Natural killer cell (primary cell): Measurements from ENCODE around the gene TRERF1. TPM values are rescaled to one million over a fixed set of nuclear protein-coding genes. Genes with fewer than 3 reads are reported as not detected.
"Not testable (repeated sequence)": the region's sequence is repeated elsewhere in the genome, so short reads cannot be mapped to it uniquely, and the experiment has no call there.

ENCODE experiments used
- ATAC-seq, 3 donors: fragments of 150-1000 bp in 2 of 3; fragments of 200-7000 bp in 1 of 3; cut with Tn5 transposase; 1 replicate in 1 of 3; 2 replicates in 2 of 3; pipeline ENCODE4 v1.10.0; 2021; ENCODE audit warnings: mild to moderate bottlenecking in 2 of 3, moderate library complexity in 2 of 3
- DNase-seq, 2 donors: peaks; one replicate each; pipeline versions ENCODE4 v3.0.0 to v3.0.0-alpha.2; 2013 to 2021; ENCODE audit warnings: mixed read lengths in 1 of 2
- H3K27ac ChIP-seq: one replicate; pipeline ENCODE4 v1.5.1; 2013; ENCODE audit warnings: mild to moderate bottlenecking, low read length
- H3K27me3 ChIP-seq: one replicate; pipeline ENCODE4 v1.6.1; 2013; ENCODE audit warnings: low read length; ENCODE audit not compliant: control insufficient read depth, insufficient read depth
- H3K36me3 ChIP-seq: one replicate; pipeline ENCODE4 v1.6.1; 2013; ENCODE audit warnings: low read length; ENCODE audit not compliant: control insufficient read depth, insufficient read depth
- H3K4me1 ChIP-seq: one replicate; pipeline ENCODE4 v1.6.1; 2013; ENCODE audit warnings: low read length; ENCODE audit not compliant: control insufficient read depth, insufficient read depth
- H3K4me3 ChIP-seq: one replicate; pipeline ENCODE4 v1.5.1; 2013; ENCODE audit warnings: low read length
- H3K9me3 ChIP-seq: one replicate; pipeline ENCODE4 v1.6.1; 2013; ENCODE audit warnings: low read length; ENCODE audit not compliant: control insufficient read depth, insufficient read depth
- H3K27ac Mint-ChIP-seq, 2 donors: one replicate each; pipeline ENCODE4 v1.8.0; 2022; ENCODE audit warnings: mild to moderate bottlenecking in 2 of 2, mixed read lengths in 2 of 2, moderate library complexity in 1 of 2
- H3K27me3 Mint-ChIP-seq, 2 donors: one replicate each; pipeline ENCODE4 v1.8.0; 2022; ENCODE audit warnings: low read depth in 2 of 2, mixed read lengths in 2 of 2
- H3K36me3 Mint-ChIP-seq: one replicate; pipeline ENCODE4 v1.8.0; 2022; ENCODE audit warnings: mixed read lengths
- H3K4me1 Mint-ChIP-seq, 2 donors: one replicate each; pipeline ENCODE4 v1.8.0; 2022; ENCODE audit warnings: mixed read lengths in 2 of 2
- H3K4me3 Mint-ChIP-seq: one replicate; pipeline ENCODE4 v1.8.0; 2022; ENCODE audit warnings: mild to moderate bottlenecking, moderate library complexity, mixed read lengths
- H3K9me3 Mint-ChIP-seq, 2 donors: one replicate each; pipeline ENCODE4 v1.8.0; 2022; ENCODE audit warnings: mixed read lengths in 2 of 2
- WGBS: methylation state at CpG from one replicate; pipeline ENCODE4 v1.1.7; 2013; ENCODE audit warnings: missing lambda C conversion rate; ENCODE audit not compliant: insufficient coverage; 5-methylcytosine and 5-hydroxymethylcytosine counted together
- intact Hi-C: fragments of 100-400 bp; cut with micrococcal nuclease; formaldehyde crosslinking; loops from one replicate; pipeline ENCODE4 v1.14.2; 2022
- total RNA-seq, 4 donors: library from RNA; stranded (reverse); fragments of 120-200 nt in 1 of 4; gene quantifications; one replicate each; pipeline versions ENCODE4 v1.2.3 to v1.2.4, GENCODE V29; 2013 to 2022
- TF ChIP-seq, protein P1 (sequence below): fragments of 200-600 bp; IDR thresholded peaks from one replicate; pipeline ENCODE4 v1.8.0; 2022; ENCODE audit warnings: antibody characterized with exemption

Gene TRERF1
- total RNA-seq, 3 donors from 2014 or later (not counting 1 experiment from before 2014, with no cell fraction given) = 34.6 to 42.3 (median 38.6) TPM

DNA sequence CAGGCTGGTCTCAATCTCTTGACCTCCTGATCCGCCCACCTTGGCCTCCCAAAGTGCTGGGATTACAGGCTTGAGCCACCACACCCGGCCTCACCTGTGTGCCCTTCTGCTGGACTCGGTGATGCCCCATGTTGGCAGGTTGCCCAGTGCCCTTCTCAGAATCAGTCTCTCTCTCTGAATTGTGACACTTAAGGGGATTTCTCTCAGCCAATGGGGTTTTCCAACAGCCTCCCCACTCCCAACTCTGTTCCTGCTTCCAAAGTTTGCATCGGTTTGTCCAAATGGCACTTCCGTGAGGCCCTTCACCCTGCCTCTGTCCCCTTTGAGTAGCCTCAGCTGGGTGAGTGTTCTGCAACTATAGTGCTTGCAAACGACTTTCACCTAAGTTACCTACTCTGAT lies 230.9 kb downstream of the TRERF1 start:
- 81% methylated on average over 6 of the region's 6 CpGs for WGBS
- Histone ChIP-seq H3K36me3 (no peaks in the 10 kb centered on the region), H3K27me3 (no peaks in the 10 kb centered on the region), H3K27ac (no peak overlapping the region), H3K4me1 (peaks cover 15% of the 10 kb centered on the region), H3K9me3 (no peaks in the 10 kb centered on the region), H3K4me3 (no peak overlapping the region)
- Mint-ChIP-seq H3K4me1 (peaks cover 6 to 15% of the 10 kb centered on the region in 2 donors), H3K9me3 (no peaks in the 10 kb centered on the region), H3K27me3 (no peaks in the 10 kb centered on the region), H3K36me3 (no peaks in the 10 kb centered on the region), H3K4me3 (no peak overlapping the region), H3K27ac (no peak overlapping the region)
- ATAC-seq (no peak), DNase-seq (no peak)
- intact Hi-C loops = no loop called here
- TF ChIP-seq, protein P1, sequence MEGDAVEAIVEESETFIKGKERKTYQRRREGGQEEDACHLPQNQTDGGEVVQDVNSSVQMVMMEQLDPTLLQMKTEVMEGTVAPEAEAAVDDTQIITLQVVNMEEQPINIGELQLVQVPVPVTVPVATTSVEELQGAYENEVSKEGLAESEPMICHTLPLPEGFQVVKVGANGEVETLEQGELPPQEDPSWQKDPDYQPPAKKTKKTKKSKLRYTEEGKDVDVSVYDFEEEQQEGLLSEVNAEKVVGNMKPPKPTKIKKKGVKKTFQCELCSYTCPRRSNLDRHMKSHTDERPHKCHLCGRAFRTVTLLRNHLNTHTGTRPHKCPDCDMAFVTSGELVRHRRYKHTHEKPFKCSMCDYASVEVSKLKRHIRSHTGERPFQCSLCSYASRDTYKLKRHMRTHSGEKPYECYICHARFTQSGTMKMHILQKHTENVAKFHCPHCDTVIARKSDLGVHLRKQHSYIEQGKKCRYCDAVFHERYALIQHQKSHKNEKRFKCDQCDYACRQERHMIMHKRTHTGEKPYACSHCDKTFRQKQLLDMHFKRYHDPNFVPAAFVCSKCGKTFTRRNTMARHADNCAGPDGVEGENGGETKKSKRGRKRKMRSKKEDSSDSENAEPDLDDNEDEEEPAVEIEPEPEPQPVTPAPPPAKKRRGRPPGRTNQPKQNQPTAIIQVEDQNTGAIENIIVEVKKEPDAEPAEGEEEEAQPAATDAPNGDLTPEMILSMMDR = no peak

- Histone ChIP-seq H3K4me1 (peaks cover 21% of the 10 kb centered on the region), H3K4me3 (peak within 1 kb of the TSS; percentile 81), H3K36me3 (peaks cover 10% of the 10 kb centered on the region), H3K9me3 (no peaks in the 10 kb centered on the region), H3K27ac (peak within 1 kb of the TSS; percentile 66), H3K27me3 (no peaks in the 10 kb centered on the region)
- Mint-ChIP-seq H3K4me1 (peaks cover 11 to 19% of the 10 kb centered on the region in 2 donors), H3K9me3 (no peaks in the 10 kb centered on the region), H3K4me3 (peak within 1 kb of the TSS; percentile 100), H3K36me3 (no peaks in the 10 kb centered on the region), H3K27ac (peak within 1 kb of the TSS; percentile 97 to 98), H3K27me3 (no peaks in the 10 kb centered on the region)
- TF ChIP-seq, protein P1 = no peak
- 11% methylated on average over 28 of the region's 29 CpGs for WGBS
- ATAC-seq (peak; percentile 100), DNase-seq (peak; percentile 83 to 95)
- intact Hi-C loops = loop anchor here (1.0 to 5.0 kb wide), 3 partner anchors 330 to 482 kb away; partner anchors contain the start of genes TFEB and TOMM6
Observed at GRCh38 chr6:42217519-42218367, 234.0 kb downstream of the TRERF1 start, which contains the start of gene MRPS10. MRPS10 (minus strand) TSS chr6:42217861; CDS start chr6:42217849, 12 bp downstream.

DNA sequence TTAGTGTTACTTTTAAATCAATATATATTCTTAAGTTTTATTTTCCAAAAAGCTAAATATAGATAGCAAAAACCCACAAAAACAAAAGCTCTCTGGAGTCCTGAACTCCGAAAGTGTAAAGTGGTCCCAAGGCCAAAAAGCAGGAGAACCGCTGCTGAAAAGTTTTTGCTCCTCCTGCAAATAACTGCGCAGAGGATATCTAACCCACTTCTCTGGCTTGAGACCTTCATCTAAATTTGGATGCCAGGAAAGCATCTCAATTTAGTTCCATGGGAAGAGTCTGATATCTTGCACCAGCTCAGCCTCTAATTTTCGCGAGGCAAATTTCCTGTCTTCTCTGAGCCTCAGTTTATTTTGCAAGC lies 234.6 kb downstream of the TRERF1 start:
- Mint-ChIP-seq H3K27ac (peak overlapping the region; percentile 97 to 98), H3K27me3 (no peaks in the 10 kb centered on the region), H3K9me3 (no peaks in the 10 kb centered on the region), H3K36me3 (no peaks in the 10 kb centered on the region), H3K4me3 (peak overlapping the region; percentile 100), H3K4me1 (peaks cover 11 to 19% of the 10 kb centered on the region in 2 donors)
- H3K9me3 ChIP-seq = no peaks in the 10 kb centered on the region
- WGBS = 11% methylated on average over 4 of the region's 5 CpGs
- H3K27me3 ChIP-seq = no peaks in the 10 kb centered on the region
- no peak for ATAC-seq
- H3K36me3 ChIP-seq = peaks cover 16% of the 10 kb centered on the region
- DNase-seq = peak in 1 of 2 donors; percentile 37
- H3K4me1 ChIP-seq = peaks cover 21% of the 10 kb centered on the region
- intact Hi-C loops = loop anchor here (1.0 to 5.0 kb wide), 3 partner anchors 330 to 482 kb away; partner anchors contain the start of genes TFEB and TOMM6
- peak overlapping the region; percentile 66 for H3K27ac ChIP-seq
- peak overlapping the region; percentile 81 for H3K4me3 ChIP-seq
- TF ChIP-seq, protein P1 = no peak

- H3K9me3 ChIP-seq, DNase-seq, H3K36me3 Mint-ChIP-seq, H3K27me3 Mint-ChIP-seq, H3K27me3 ChIP-seq, ATAC-seq, H3K27ac ChIP-seq, H3K4me3 ChIP-seq, H3K9me3 Mint-ChIP-seq: not testable (repeated sequence)
- WGBS = 93% methylated on average over 18 of the region's 18 CpGs
- H3K27ac Mint-ChIP-seq = peak overlapping the region in 1 of 2 donors; percentile 36
- intact Hi-C loops = loop anchor here (2.0 to 5.0 kb wide), 2 partner anchors 331 to 430 kb away; partner anchors contain the start of gene TOMM6
- H3K4me1 Mint-ChIP-seq = peaks cover 11 to 19% of the 10 kb centered on the region in 2 donors
- H3K4me1 ChIP-seq = peaks cover 21% of the 10 kb centered on the region
- H3K4me3 Mint-ChIP-seq = peak overlapping the region; percentile 70
- peaks cover 22% of the 10 kb centered on the region for H3K36me3 ChIP-seq
Observed at GRCh38 chr6:42216495-42216894, 235.2 kb downstream of the TRERF1 start.
